GM12892 (cell line): ENCODE data around the gene TMEM168.

ENCODE experiments used
- DNase-seq: peaks from one replicate; pipeline ENCODE4 v3.0.0; 2011; ENCODE audit not compliant: insufficient read length
- FAIRE-seq: peaks from 2 replicates; lab custom pipeline; 2011; peaks lifted over from hg19 to GRCh38; lab: Jason Lieb, UNC
- POLR2A ChIP-seq: IDR thresholded peaks from 2 replicates; pipeline ENCODE4 v1.6.1; 2011; ENCODE audit warnings: low read depth, low read length, control low read depth
- POLR2AphosphoS5 ChIP-seq: IDR thresholded peaks from 2 replicates; pipeline ENCODE4 v1.6.1; 2011; ENCODE audit warnings: low read depth, low read length, control low read depth
- TAF1 ChIP-seq: IDR thresholded peaks from 2 replicates; pipeline ENCODE4 v1.6.1; 2011; ENCODE audit warnings: low read depth, mild to moderate bottlenecking, control low read depth, low read length, borderline replicate concordance

The TMEM168 gene

DNA sequence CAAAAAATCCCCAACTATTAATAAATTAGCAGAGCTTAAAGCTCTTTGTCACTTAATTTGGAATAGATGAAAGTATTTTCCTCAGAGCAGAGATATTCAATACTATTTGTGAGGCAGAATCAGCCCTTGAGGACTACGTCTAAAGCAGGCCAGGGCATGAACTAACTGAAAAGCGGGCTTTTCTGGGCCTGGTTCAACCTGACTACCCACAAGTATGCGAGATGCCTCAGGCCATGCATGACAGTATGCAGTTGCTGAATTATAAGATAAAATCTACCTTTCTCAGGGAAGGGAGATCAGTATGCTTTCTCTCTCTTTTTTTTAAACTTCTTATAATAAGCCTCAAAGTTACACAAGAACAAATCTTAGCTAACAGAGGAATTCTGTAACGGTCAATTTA lies 20.1 kb downstream of the TMEM168 start:
- no peak for DNase-seq
- no peak for TF ChIP-seq TAF1
- TF ChIP-seq POLR2AphosphoS5 = no peak
- TF ChIP-seq POLR2A = no peak
- FAIRE-seq = no peak

GRCh38 chr7:112765105-112765504 lies 25.1 kb downstream of the TMEM168 start:
- DNase-seq (no peak), FAIRE-seq (no peak)

GRCh38 chr7:112763996-112764395 lies 26.2 kb downstream of the TMEM168 start:
- no peak for FAIRE-seq
- TF ChIP-seq POLR2AphosphoS5 (no peak), TAF1 (no peak), POLR2A (no peak)
- no peak for DNase-seq

More at GRCh38 chr7:112765105-112765504, 25.1 kb downstream of the TMEM168 start:
- no peak for TF ChIP-seq POLR2A
- no peak for TF ChIP-seq POLR2AphosphoS5
- no peak for TF ChIP-seq TAF1

GRCh38 chr7:112763298-112763697 lies 26.9 kb downstream of the TMEM168 start:
- TF ChIP-seq POLR2A (no peak), POLR2AphosphoS5 (no peak), TAF1 (no peak)
- no peak for FAIRE-seq
- no peak for DNase-seq

DNA sequence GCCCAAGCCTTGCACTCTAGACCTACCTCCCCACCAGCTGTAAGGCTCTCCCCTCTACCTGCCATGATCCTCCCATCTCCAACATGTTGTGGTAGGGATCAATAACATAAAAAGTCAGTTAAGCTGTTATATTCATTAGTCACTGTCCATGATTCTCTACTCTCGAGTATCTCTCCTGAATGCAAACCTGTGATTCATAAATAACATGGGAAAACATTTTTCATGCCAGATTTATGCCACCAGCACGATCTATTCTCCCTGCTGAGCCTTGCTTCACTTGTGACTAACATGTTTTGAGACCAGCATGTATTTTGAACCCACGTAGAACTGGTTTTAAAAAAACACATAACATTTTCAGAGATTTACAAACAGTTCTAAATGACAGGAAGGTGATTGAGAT lies 30.3 kb downstream of the TMEM168 start:
- DNase-seq (no peak), FAIRE-seq (no peak)
- TF ChIP-seq POLR2A (no peak), POLR2AphosphoS5 (no peak), TAF1 (no peak)

DNA sequence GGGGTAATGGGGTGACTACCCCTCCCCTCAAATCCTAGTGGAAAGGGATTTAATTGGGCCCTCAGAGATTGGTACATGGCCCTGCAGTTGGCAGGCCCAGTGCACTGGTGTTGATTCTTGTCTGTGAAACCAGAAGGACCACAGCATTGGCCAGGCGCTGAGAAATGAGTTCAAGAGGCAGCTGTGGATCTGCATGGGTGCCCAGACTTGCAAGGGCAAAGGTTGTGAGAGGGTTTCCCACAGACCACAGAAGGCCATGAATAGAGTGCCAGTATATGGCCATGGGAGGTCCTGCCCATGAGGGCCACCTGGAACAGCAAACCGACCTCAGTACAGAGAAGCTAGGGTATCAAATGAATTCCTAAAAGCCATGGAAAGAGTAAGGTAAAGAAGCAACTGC lies 32.9 kb downstream of the TMEM168 start:
- TF ChIP-seq POLR2AphosphoS5 (no peak), POLR2A (no peak), TAF1 (no peak)
- DNase-seq = no peak
- FAIRE-seq = no peak

- TF ChIP-seq POLR2AphosphoS5 (no peak), POLR2A (no peak), TAF1 (no peak)
- no peak for FAIRE-seq
- no peak for DNase-seq
These were observed 36.9 kb downstream of the TMEM168 start for GRCh38 chr7:112753298-112753697.

DNA sequence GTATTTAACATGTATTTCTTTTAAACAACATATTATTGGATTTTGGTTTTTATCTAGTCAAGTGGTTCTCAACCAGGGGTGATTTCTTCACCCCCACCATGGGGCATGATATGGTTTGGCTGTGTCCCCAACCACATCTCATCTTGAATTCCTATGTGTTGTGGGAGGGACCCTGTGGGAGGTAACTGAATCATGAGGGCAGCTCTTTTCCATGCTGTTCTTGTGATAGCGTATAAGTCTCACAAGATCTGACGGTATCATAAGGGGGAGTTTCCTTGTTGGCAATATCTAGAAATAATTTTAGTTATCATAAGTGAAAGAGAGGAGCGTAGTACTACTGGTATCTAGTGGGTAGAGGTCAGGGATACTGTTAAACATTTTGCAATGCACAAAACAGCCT lies 37.6 kb downstream of the TMEM168 start:
- no peak for TF ChIP-seq TAF1
- no peak for TF ChIP-seq POLR2AphosphoS5
- TF ChIP-seq POLR2A = no peak
- DNase-seq = no peak
- FAIRE-seq = no peak

DNA sequence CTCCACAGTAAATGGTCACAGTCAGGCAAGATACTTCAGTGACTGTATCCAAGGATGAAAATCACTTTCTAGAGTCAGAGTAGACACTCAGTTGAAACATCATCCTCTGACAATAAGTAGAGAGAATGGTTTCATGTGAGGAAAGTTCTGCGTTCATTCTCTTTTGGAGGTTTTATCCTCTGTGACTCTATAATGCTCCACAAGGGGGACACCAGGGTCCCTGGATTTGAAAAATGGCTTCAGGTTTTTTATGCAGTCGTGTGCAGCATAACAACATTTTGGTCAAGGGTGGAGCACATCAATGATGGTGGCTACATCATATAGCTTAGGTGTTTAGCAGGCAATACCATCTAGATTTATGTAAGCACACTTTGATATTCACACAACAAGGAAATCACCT lies 40.4 kb downstream of the TMEM168 start:
- TF ChIP-seq POLR2AphosphoS5 (no peak), TAF1 (no peak), POLR2A (no peak)
- DNase-seq = no peak
- FAIRE-seq = no peak

DNA sequence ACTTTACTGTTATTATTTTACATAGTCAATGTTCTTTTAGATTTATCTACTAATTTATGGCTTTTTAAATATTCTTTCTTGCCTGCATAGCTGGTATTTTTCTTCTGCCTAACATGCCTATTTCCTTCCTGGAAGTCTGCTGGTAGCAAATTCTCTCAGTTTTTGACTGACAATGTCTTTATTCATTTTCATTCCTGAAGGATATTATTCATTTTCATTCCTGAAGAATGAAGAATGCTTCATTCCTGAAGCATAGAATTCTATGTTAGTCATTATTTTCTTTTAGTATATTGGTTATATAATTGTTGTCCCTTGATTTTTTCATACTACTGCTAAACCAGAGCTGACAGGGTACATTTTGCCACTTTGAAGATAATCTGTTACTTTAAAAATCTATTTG lies 41.8 kb downstream of the TMEM168 start:
- FAIRE-seq (no peak), DNase-seq (no peak)
- no peak for TF ChIP-seq POLR2A
- TF ChIP-seq POLR2AphosphoS5 = no peak
- no peak for TF ChIP-seq TAF1

DNA sequence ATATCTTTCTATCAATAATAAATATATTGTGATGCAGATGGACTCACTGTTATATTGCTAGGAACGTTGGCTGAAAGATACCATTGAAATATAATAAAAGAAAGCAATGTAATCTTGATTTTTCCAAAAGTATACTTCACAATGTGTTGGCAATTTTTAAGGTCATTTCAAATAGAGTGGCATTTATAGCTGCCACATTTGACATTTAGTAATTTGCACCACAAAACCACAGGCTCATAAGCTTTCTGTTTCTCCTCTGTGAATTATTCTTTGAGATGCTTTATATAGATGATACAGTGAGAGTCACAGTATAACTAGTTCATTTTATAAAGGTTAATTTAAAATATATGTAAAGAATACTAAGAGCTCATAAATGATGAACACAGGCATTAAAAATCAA lies 44.6 kb downstream of the TMEM168 start:
- DNase-seq = no peak
- no peak for FAIRE-seq
- no peak for TF ChIP-seq TAF1
- TF ChIP-seq POLR2A = no peak
- TF ChIP-seq POLR2AphosphoS5 = no peak

DNA sequence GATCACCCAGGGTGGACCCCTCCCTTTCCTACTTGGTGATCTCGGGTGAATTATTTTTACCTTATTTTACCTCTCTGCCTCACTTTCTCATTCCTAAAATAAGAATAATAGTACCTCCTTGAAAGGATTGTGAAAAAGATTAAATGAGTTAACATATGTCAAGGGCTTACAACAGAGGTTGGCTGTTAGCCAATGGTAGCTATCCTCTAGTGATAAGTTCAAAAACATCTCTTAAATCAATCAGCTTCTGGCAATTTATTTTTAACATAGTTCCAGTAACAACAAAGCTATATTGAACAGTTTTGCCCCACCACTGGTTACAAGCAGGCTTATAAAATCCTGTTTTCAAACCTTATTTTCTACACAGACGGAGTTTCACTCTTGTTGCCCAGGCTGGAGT lies 45.4 kb downstream of the TMEM168 start:
- DNase-seq (no peak), FAIRE-seq (no peak)
- TF ChIP-seq POLR2AphosphoS5 (no peak), TAF1 (no peak), POLR2A (no peak)
